CD4-positive, alpha-beta T cell (primary cell): ENCODE measurements around the gene MAPT. TPM values are rescaled to one million over a fixed set of nuclear protein-coding genes. Genes with fewer than 3 reads are reported as not detected.

Experiments
- ATAC-seq: fragments of 200-7000 bp; cut with Tn5 transposase; one replicate; pipeline ENCODE4 v1.10.0; 2022; ENCODE audit warnings: mild to moderate bottlenecking; ENCODE audit not compliant: poor library complexity
- CTCF ChIA-PET: fragments of 350-600 bp; sonication (Branson Sonifier 250); formaldehyde crosslinking; loops from one replicate; lab custom pipeline; 2021; ENCODE audit warnings: antibody characterized with exemption, inconsistent platforms; lab: Charles Lee
- POLR2A ChIA-PET: fragments of 350-600 bp; sonication (Branson Sonifier 250); formaldehyde crosslinking; loops from one replicate; lab custom pipeline; 2021; ENCODE audit warnings: antibody characterized with exemption, inconsistent platforms; lab: Charles Lee
- DNase-seq, 14 experiments: peaks; one replicate each; pipeline ENCODE4 v3.0.0-alpha.2; 2013 to 2020; ENCODE audit warnings: mixed read lengths in 2 of 14
- H3K27ac ChIP-seq, 2 donors: one replicate each; pipeline versions ENCODE4 v1.5.1 to v1.7.0; 2013; ENCODE audit warnings: low read length in 2 of 2, low read depth in 1 of 2, mild to moderate bottlenecking in 1 of 2
- H3K27me3 ChIP-seq, 2 experiments: 1 replicate in 1 of 2; 2 replicates in 1 of 2; pipeline versions ENCODE4 v1.6.1 to v1.7.0; 2013; ENCODE audit warnings: low read length in 2 of 2, control low read depth in 1 of 2, mild to moderate bottlenecking in 1 of 2, moderate library complexity in 1 of 2; ENCODE audit not compliant: insufficient read depth in 2 of 2, control insufficient read depth in 1 of 2
- H3K36me3 ChIP-seq: one replicate; pipeline ENCODE4 v1.6.1; 2013; ENCODE audit warnings: low read length, control low read depth; ENCODE audit not compliant: insufficient read depth
- H3K4me1 ChIP-seq: one replicate; pipeline ENCODE4 v1.6.1; 2013; ENCODE audit warnings: low read length, control low read depth; ENCODE audit not compliant: insufficient read depth
- H3K4me3 ChIP-seq: one replicate; pipeline ENCODE4 v1.5.1; 2013; ENCODE audit warnings: mild to moderate bottlenecking, low read length, moderate library complexity
- H3K9me3 ChIP-seq, 2 experiments: 1 replicate in 1 of 2; 2 replicates in 1 of 2; pipeline versions ENCODE4 v1.6.1 to v1.7.0; 2013; ENCODE audit warnings: low read length in 2 of 2, mild to moderate bottlenecking in 2 of 2, control low read depth in 1 of 2, moderate library complexity in 1 of 2; ENCODE audit not compliant: control insufficient read depth in 1 of 2, insufficient read depth in 1 of 2
- H3K27ac Mint-ChIP-seq: one replicate; pipeline ENCODE4 v1.8.0; 2020; ENCODE audit warnings: mixed read lengths
- H3K27me3 Mint-ChIP-seq: one replicate; pipeline ENCODE4 v1.8.0; 2021; ENCODE audit warnings: mixed read lengths
- H3K36me3 Mint-ChIP-seq: one replicate; pipeline ENCODE4 v1.8.0; 2021; ENCODE audit warnings: low read depth, mixed read lengths
- H3K4me1 Mint-ChIP-seq: one replicate; pipeline ENCODE4 v1.8.0; 2021; ENCODE audit warnings: low read depth, mixed read lengths
- H3K4me3 Mint-ChIP-seq: one replicate; pipeline ENCODE4 v1.8.0; 2020; ENCODE audit warnings: mild to moderate bottlenecking, mixed read lengths
- H3K9me3 Mint-ChIP-seq: one replicate; pipeline ENCODE4 v1.8.0; 2020; ENCODE audit warnings: mixed read lengths
- intact Hi-C, 2 experiments: fragments of 100-400 bp; cut with DNase I in 1 of 2; cut with micrococcal nuclease in 1 of 2; formaldehyde crosslinking; loops; one replicate each; pipeline versions ENCODE4 v1.15.1 to v1.9.0; 2023 to 2025; cut with DNase I, micrococcal nuclease
- total RNA-seq, 174 experiments: library from RNA in 2 of 174; stranded (reverse) in 2 of 174; gene quantifications; one replicate each; pipeline ENCODE4 v1.2.3 and lab custom pipeline; 2021 to 2026
- TF ChIP-seq, protein P1 (sequence below): fragments of 200-600 bp; IDR thresholded peaks from one replicate; pipeline ENCODE4 v1.8.0; 2022; ENCODE audit warnings: antibody characterized with exemption, mild to moderate bottlenecking

The MAPT gene
- total RNA-seq, 2 experiments from 2014 or later, result 0.41 to 0.53 TPM

DNA sequence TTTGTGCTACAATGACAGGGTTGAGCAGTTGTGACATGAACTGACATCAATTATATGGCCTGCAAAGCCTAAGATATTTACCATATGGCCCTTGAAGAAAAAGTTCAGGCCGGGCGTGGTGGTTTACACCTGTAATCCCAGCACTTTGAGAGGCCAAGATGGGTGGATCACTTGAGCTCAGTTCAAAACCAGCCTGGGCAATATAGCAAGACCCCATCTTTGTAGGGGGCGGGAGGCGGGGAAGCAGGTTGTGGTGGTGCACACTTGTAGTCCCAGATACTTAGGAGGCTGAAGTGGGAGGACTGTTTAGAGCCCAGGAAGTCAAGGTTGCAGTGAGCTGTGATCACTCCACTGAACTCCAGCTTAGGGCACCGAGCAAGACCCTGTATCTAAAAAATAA, 153.0 kb downstream of the MAPT start:
- H3K36me3 Mint-ChIP-seq, result peaks cover 90% of the 10 kb centered on the region

DNA sequence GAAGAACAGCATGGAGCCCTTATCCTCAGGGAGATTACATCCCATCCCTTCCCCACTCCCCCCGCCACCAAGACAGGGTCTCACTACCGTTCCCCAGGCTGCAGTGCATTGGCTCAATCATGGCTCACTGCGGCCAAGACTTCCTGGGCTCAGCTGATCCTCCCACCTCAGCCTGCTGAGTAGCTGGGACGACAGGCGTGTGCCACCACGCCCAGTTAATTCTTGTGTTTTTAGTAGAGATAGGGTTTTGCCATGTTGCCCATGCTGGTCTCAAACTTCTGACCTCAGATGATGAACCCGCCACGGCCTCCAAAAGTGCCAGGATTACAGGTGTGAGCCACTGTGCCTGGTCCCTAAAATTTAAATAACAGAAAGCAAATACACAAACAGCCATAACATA, 153.5 kb downstream of the MAPT start:
- Histone ChIP-seq H3K36me3 (peaks cover 81% of the 10 kb centered on the region), H3K9me3 (no peaks in the 10 kb centered on the region), H3K27me3 (no peaks in the 10 kb centered on the region), H3K27ac (no peak overlapping the region), H3K4me1 (no peaks in the 10 kb centered on the region), H3K4me3 (no peak overlapping the region)
- H3K9me3 Mint-ChIP-seq, result no peaks in the 10 kb centered on the region
- H3K4me3 Mint-ChIP-seq, result no peak overlapping the region
- peaks cover 90% of the 10 kb centered on the region for H3K36me3 Mint-ChIP-seq
- no peak for DNase-seq
- TF ChIP-seq, protein P1, sequence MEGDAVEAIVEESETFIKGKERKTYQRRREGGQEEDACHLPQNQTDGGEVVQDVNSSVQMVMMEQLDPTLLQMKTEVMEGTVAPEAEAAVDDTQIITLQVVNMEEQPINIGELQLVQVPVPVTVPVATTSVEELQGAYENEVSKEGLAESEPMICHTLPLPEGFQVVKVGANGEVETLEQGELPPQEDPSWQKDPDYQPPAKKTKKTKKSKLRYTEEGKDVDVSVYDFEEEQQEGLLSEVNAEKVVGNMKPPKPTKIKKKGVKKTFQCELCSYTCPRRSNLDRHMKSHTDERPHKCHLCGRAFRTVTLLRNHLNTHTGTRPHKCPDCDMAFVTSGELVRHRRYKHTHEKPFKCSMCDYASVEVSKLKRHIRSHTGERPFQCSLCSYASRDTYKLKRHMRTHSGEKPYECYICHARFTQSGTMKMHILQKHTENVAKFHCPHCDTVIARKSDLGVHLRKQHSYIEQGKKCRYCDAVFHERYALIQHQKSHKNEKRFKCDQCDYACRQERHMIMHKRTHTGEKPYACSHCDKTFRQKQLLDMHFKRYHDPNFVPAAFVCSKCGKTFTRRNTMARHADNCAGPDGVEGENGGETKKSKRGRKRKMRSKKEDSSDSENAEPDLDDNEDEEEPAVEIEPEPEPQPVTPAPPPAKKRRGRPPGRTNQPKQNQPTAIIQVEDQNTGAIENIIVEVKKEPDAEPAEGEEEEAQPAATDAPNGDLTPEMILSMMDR, result no peak
- no peak overlapping the region for H3K27ac Mint-ChIP-seq
- H3K4me1 Mint-ChIP-seq, result peaks cover 31% of the 10 kb centered on the region
- CTCF ChIA-PET, result no interaction called here
- intact Hi-C loops, result no loop called here
- H3K27me3 Mint-ChIP-seq, result no peaks in the 10 kb centered on the region
- POLR2A ChIA-PET, result interaction anchor here (0.5 to 1.2 kb wide), 2 partner anchors 11 to 292 kb away, joined by 3 read pairs; no protein-coding TSS in a partner anchor
- ATAC-seq, result no peak

More for the DNA sequence above, 153.0 kb downstream of the MAPT start:
- TF ChIP-seq, protein P1, result no peak
- H3K9me3 Mint-ChIP-seq, result no peaks in the 10 kb centered on the region
- ChIA-PET CTCF (no interaction called here), POLR2A (interaction anchor here (0.5 to 1.2 kb wide), 2 partner anchors 11 to 293 kb away, joined by 3 read pairs; no protein-coding TSS in a partner anchor)
- ATAC-seq (no peak), DNase-seq (no peak)
- no peaks in the 10 kb centered on the region for H3K27me3 Mint-ChIP-seq
- no peak overlapping the region for H3K27ac ChIP-seq
- no peaks in the 10 kb centered on the region for H3K9me3 ChIP-seq
- no peaks in the 10 kb centered on the region for H3K27me3 ChIP-seq
- peaks cover 86% of the 10 kb centered on the region for H3K36me3 ChIP-seq
- H3K27ac Mint-ChIP-seq, result peak overlapping the region; percentile 39
- H3K4me3 ChIP-seq, result no peak overlapping the region
- no peak overlapping the region for H3K4me3 Mint-ChIP-seq
- no peaks in the 10 kb centered on the region for H3K4me1 ChIP-seq
- H3K4me1 Mint-ChIP-seq, result peaks cover 31% of the 10 kb centered on the region
- intact Hi-C loops, result no loop called here

DNA sequence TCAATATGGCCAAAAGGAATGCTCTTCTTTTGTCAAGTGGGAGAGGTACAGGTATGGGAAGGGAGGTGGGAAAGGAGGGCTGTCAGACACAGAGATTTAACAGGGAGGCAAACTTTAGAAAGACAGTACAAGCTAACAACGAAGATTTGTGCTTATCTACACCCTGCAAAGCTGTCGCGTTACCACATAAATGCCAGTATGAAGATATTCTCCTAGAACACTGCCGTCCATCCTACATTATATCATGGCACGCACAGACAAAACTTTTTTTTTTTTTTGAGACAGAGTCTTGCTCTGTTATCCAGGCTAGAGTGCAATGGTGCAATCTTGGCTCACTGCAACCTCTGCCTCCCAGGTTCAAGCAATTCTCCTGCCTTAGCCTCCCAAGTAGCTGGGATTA, 155.3 kb downstream of the MAPT start:
- no peaks in the 10 kb centered on the region for H3K9me3 ChIP-seq
- H3K27ac Mint-ChIP-seq, result no peak overlapping the region

More for the DNA sequence above, 155.3 kb downstream of the MAPT start:
- DNase-seq (no peak), ATAC-seq (no peak)
- Histone ChIP-seq H3K36me3 (peaks cover 67% of the 10 kb centered on the region), H3K27ac (no peak overlapping the region), H3K27me3 (no peaks in the 10 kb centered on the region), H3K4me3 (no peak overlapping the region), H3K4me1 (no peaks in the 10 kb centered on the region)
- H3K27me3 Mint-ChIP-seq, result no peaks in the 10 kb centered on the region
- TF ChIP-seq, protein P1, result no peak
- no peaks in the 10 kb centered on the region for H3K9me3 Mint-ChIP-seq
- ChIA-PET CTCF (no interaction called here), POLR2A (no interaction called here)
- no peak overlapping the region for H3K4me3 Mint-ChIP-seq
- peaks cover 30% of the 10 kb centered on the region for H3K4me1 Mint-ChIP-seq
- H3K36me3 Mint-ChIP-seq, result peaks cover 83% of the 10 kb centered on the region
- intact Hi-C loops, result no loop called here
